Right kidney (tissue), 1 donor: ENCODE results near the gene RPS14.
"Not testable (repeated sequence)": the region's sequence is repeated elsewhere in the genome, so short reads cannot be mapped to it uniquely, and the experiment has no call there.

ENCODE experiments used
- DNase-seq: peaks from one replicate; pipeline ENCODE4 v3.0.0-alpha.2; 2016

The RPS14 gene

GRCh38 chr5:150419630-150420270 is 29.8 kb downstream of the RPS14 start:
- no peak for DNase-seq

GRCh38 chr5:150413902-150414790 is 35.4 kb downstream of the RPS14 start:
- DNase-seq: not testable (repeated sequence)

GRCh38 chr5:150413176-150413901 is 36.2 kb downstream of the RPS14 start:
- no peak for DNase-seq

- peak; percentile 87 for DNase-seq
Measured at GRCh38 chr5:150412319-150413175, 37.0 kb downstream of the RPS14 start, which contains the start of gene CD74. Gene CD74, minus strand, starts transcription at chr5:150412910. Its CDS starts 161 bp downstream, at chr5:150412749.

GRCh38 chr5:150411245-150411979 is 38.1 kb downstream of the RPS14 start:
- no peak for DNase-seq

GRCh38 chr5:150410524-150411244 is 38.9 kb downstream of the RPS14 start:
- DNase-seq: peak; percentile 60

- peak; percentile 59 for DNase-seq
Measured at GRCh38 chr5:150409638-150410523, 39.7 kb downstream of the RPS14 start.

GRCh38 chr5:150408231-150408943 is 41.2 kb downstream of the RPS14 start:
- DNase-seq: no peak

GRCh38 chr5:150407096-150407720 is 42.3 kb downstream of the RPS14 start:
- DNase-seq: no peak

GRCh38 chr5:150406723-150407095 is 42.8 kb downstream of the RPS14 start:
- DNase-seq: no peak

- DNase-seq: no peak
Measured at GRCh38 chr5:150406103-150406722, 43.3 kb downstream of the RPS14 start.

- DNase-seq: no peak
Measured at GRCh38 chr5:150404941-150405816, 44.4 kb downstream of the RPS14 start.

- DNase-seq: no peak
Measured at GRCh38 chr5:150404535-150404934, 45.0 kb downstream of the RPS14 start.

GRCh38 chr5:150404121-150404520 is 45.4 kb downstream of the RPS14 start:
- DNase-seq: no peak

GRCh38 chr5:150402901-150403342 is 46.6 kb downstream of the RPS14 start:
- no peak for DNase-seq

- DNase-seq: no peak
Measured at GRCh38 chr5:150402229-150402773, 47.2 kb downstream of the RPS14 start.
